ENCODE measurements around the gene ATP6V0E2.
A peak's percentile ranks its signal among the peaks of the same experiment; 100 is the strongest.

ATP6V0E2 gene

GRCh38 chr7:149865437-149865836 is 8.3 kb upstream of the ATP6V0E2 start:
- Histone ChIP-seq H3K27ac (replicated peaks) (no peak overlapping the region), H3K27me3 (ENCODE audit: insufficient read depth, poor library complexity, severe bottlenecking) (no peaks in the 10 kb centered on the region), H3K4me3 (replicated peaks; ENCODE audit: insufficient read depth, low read length) (no peak overlapping the region)
- DNase-seq (ENCODE audit: low read depth in 1 of 2, low spot score in 1 of 2) = peak in 1 of 2 experiments; percentile 65
- TF ChIP-seq POLR2AphosphoS5 (IDR thresholded peaks at IDR 0.05; ENCODE audit: low read depth) (no peak), SPI1 (IDR thresholded peaks at IDR 0.05; ENCODE audit: borderline replicate concordance, low read depth) (peak; percentile 18; the same call in 1 of the 2 replicates)

GRCh38 chr7:149866139-149866778 is 7.5 kb upstream of the ATP6V0E2 start:
- H3K27me3 ChIP-seq (ENCODE audit: insufficient read depth, poor library complexity, severe bottlenecking) = no peaks in the 10 kb centered on the region
- peak in 1 of 2 experiments; percentile 19 for DNase-seq (ENCODE audit: low read depth in 1 of 2, low spot score in 1 of 2)
- no peak for TF ChIP-seq POLR2AphosphoS5 (IDR thresholded peaks at IDR 0.05; ENCODE audit: low read depth)
- no peak for TF ChIP-seq REST (IDR thresholded peaks at IDR 0.05; ENCODE audit: insufficient replicate concordance, low read depth)
- TF ChIP-seq SPI1 (IDR thresholded peaks at IDR 0.05; ENCODE audit: borderline replicate concordance, low read depth) = no peak
- TF ChIP-seq CTCF (IDR thresholded peaks at IDR 0.05; ENCODE audit: insufficient read depth, low read length) = no peak
- no peak for TF ChIP-seq GABPA (IDR thresholded peaks at IDR 0.05; ENCODE audit: low read depth)
- H3K4me3 ChIP-seq (replicated peaks; ENCODE audit: insufficient read depth, low read length) = no peak overlapping the region
- 0 out of 2 replicates have a peak overlapping the region, but pooled peaks have one; percentile 18 for H3K27ac ChIP-seq (replicated peaks)

GRCh38 chr7:149866779-149867447 is 6.9 kb upstream of the ATP6V0E2 start:
- peak in 1 of 2 experiments; percentile 28 for DNase-seq (ENCODE audit: low read depth in 1 of 2, low spot score in 1 of 2)
- no peak overlapping the region for H3K4me3 ChIP-seq (replicated peaks; ENCODE audit: insufficient read depth, low read length)
- H3K27me3 ChIP-seq (ENCODE audit: insufficient read depth, poor library complexity, severe bottlenecking) = no peaks in the 10 kb centered on the region
- TF ChIP-seq POLR2AphosphoS5 (IDR thresholded peaks at IDR 0.05; ENCODE audit: low read depth) (no peak), CTCF (IDR thresholded peaks at IDR 0.05; ENCODE audit: insufficient read depth, low read length) (no peak), REST (IDR thresholded peaks at IDR 0.05; ENCODE audit: insufficient replicate concordance, low read depth) (no peak), GABPA (IDR thresholded peaks at IDR 0.05; ENCODE audit: low read depth) (no peak), SPI1 (IDR thresholded peaks at IDR 0.05; ENCODE audit: borderline replicate concordance, low read depth) (peak; percentile 25; the same call in 1 of the 2 replicates)
- 0 out of 2 replicates have a peak overlapping the region, but pooled peaks have one; percentile 18 for H3K27ac ChIP-seq (replicated peaks)

Data from HL-60 (cell line).